Rectal smooth muscle tissue (tissue), 1 donor: ENCODE data around the gene FBXL3.
"Not testable (repeated sequence)": the region's sequence is repeated elsewhere in the genome, so short reads cannot be mapped to it uniquely, and the experiment has no call there.

Experiments
- H3K27ac ChIP-seq: one replicate; pipeline ENCODE4 v1.7.0; 2013; ENCODE audit warnings: low read depth, low read length, inconsistent platforms
- H3K27me3 ChIP-seq: one replicate; pipeline ENCODE4 v1.7.0; 2013; ENCODE audit warnings: low read length; ENCODE audit not compliant: control insufficient read depth, insufficient read depth
- H3K36me3 ChIP-seq: one replicate; pipeline ENCODE4 v1.7.0; 2013; ENCODE audit warnings: low read length; ENCODE audit not compliant: control insufficient read depth, insufficient read depth
- H3K4me1 ChIP-seq: one replicate; pipeline ENCODE4 v1.7.0; 2013; ENCODE audit warnings: low read length; ENCODE audit not compliant: control insufficient read depth, insufficient read depth
- H3K4me3 ChIP-seq: one replicate; pipeline ENCODE4 v1.7.0; 2013; ENCODE audit warnings: low read length
- H3K9ac ChIP-seq: one replicate; pipeline ENCODE4 v1.7.0; 2013; ENCODE audit warnings: low read length

Gene FBXL3

DNA sequence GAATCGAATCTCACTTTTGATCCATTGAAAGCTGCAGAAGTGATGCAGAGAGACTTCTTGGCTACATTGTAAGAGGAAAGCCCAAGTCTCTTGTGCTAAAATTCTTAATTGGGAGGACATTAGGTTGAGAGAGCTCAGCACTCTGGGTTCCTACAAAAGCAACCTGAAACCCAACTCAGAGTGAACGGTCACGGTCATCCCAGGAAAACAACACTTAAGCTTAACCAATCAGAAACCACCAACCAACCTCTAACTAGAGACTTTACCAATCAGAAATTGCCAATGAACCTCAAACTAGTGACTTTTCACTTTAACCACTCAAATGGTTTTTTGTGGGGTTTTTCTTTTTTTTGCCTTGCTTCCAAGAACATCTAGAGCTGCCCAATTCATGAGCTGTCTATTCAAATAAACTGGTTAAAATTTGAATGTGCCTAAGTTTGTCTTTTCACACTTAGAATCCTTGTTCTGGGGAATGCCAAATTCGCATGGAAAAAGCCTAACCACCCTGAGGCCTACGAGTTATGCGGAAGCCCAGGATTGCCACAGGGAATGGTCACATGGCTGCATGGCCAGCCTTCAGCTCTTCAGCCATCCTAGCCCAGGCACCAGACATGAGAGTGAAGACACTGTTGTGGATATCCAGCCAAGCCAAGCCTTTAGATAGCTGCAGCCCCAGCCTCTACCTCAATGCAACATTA is 52.9 kb downstream of the FBXL3 start:
- Histone ChIP-seq H3K9ac (no peak overlapping the region), H3K36me3 (no peaks in the 10 kb centered on the region), H3K4me1 (no peaks in the 10 kb centered on the region), H3K27me3 (no peaks in the 10 kb centered on the region), H3K4me3 (no peak overlapping the region), H3K27ac (no peak overlapping the region)

DNA sequence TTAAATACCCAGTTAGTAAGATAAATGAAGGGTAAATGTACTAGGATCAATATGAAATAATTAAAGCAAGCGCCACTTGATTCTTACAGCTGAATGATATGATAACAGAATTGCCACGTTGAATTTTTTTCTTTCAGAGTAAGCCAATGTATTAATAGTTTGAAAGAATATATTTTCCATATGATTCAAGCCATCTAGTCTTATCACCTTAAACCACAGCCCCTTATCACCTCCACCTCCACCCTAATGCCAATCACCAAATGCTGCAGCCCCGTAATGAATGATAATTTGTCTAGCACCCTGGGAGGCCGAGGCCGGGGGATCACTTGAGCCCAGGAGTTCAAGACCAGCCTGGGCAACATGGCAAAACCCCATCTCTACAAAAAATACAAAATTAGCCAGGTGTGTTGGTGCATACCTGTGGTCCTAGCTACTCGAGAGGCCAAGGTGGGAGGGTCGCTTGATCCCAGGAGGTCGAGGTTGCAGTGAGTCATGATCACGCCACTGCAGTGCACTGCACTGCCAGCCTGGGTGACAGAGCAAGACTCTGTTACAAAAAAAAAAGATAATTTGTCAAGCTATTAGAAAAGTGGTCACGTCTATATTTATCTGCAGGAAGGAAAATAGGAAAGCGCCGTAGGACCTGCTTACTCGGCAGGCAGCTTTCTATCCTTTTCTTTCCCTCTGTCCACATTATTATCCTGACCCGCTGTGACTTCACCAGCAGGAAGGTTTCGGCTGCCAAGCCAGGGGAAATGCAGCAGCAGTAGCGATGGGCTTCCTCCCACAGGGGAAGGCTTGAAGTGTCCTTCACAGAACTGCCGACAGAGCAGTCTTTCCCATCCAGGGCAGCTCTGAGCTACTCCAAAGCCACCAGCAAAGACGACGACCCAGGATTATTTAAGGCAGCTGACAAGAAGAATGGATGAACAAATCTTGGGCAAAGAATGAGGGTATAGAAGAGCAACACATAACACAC is 54.8 kb downstream of the FBXL3 start:
- Histone ChIP-seq H3K27me3 (no peaks in the 10 kb centered on the region), H3K9ac (no peak overlapping the region), H3K36me3 (no peaks in the 10 kb centered on the region), H3K4me3 (no peak overlapping the region), H3K4me1 (no peaks in the 10 kb centered on the region), H3K27ac (no peak overlapping the region)

DNA sequence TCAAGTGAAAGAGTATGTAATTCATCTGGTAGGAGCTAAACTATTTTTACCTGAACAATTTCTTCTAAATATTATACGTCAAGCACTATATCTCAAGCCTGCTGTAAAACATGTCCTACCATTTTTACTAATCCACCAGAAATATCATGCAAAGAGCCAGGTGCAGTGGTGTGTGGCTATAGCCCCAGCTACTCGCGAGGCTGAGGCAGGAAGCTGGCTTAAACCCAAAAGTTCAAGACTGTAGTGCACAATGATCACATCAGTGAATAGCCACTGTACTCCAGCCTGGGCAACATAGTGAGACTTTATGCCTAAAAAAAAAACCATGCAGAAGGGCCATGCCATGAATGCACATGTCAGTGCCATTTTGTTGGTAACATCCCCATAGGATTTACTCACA is 55.7 kb downstream of the FBXL3 start:
- Histone ChIP-seq H3K4me3 (no peak overlapping the region), H3K27me3 (no peaks in the 10 kb centered on the region), H3K9ac (no peak overlapping the region), H3K27ac (no peak overlapping the region), H3K36me3 (no peaks in the 10 kb centered on the region), H3K4me1 (no peaks in the 10 kb centered on the region)

DNA sequence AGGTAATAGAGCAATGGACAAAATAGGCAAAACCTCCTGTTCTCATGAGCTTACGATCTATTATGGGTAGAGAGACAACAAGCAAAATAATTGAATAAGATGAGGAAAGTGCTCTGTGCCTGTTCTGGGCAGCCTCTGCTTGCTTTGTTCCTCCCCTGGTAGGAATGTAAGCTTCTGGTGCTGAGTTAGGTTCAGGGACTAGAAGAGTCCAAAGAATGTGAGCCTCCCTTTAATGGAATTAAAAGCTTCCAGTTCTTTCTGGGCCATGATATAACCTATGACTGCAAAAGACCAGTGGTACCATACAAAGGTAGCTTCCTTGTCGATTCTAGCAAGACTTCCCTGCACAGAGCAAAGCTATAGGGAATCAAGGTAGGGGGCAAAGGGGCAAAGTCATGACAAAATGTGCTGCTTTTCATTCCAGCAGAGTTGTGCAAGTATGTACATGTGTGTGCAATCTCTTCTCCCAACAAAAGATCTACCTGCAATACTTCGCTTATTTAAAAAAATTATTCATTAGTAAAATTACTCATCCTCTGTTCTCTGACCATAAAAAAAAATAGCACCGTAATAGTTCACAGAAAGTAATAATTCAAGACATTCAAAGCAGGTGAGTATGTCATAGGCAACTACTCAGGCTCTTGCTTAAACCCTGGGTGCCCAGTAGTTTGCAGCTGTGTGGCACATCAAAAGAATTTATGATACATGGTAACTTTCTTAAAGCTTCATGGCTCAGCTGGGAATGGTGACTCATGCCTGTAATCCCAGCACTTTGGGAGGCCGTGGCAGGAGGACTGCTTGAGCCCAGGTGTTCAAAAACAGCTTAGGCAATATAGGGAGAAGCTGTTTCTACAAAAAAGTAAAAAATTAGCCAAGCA is 57.2 kb downstream of the FBXL3 start:
- Histone ChIP-seq H3K4me3 (no peak overlapping the region), H3K4me1 (no peaks in the 10 kb centered on the region), H3K36me3 (no peaks in the 10 kb centered on the region), H3K9ac (no peak overlapping the region), H3K27ac (no peak overlapping the region), H3K27me3 (no peaks in the 10 kb centered on the region)

DNA sequence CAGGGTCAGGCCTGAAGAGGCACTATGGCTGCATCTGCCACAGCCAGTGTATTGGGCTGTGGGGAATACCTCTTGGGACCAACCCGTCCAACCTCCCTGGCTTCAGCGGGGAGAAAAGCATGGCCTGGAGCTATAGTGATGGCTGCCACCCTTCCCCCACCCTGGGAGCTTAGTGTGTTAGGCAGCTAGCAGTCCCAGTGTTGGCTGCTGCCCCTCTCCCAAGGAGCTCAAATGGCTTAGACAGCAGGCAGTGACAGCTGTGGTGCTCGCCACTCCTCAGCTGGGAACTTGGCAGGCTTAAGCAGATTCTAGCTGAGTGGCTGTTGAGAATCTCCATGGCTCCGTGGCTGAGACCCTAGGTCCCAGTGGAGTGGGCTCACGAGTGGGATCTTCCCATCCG is 58.9 kb downstream of the FBXL3 start:
- no peak overlapping the region for H3K27ac ChIP-seq
- no peak overlapping the region for H3K9ac ChIP-seq
- no peaks in the 10 kb centered on the region for H3K36me3 ChIP-seq
- H3K4me1 ChIP-seq: no peaks in the 10 kb centered on the region
- H3K27me3 ChIP-seq: no peaks in the 10 kb centered on the region
- no peak overlapping the region for H3K4me3 ChIP-seq

DNA sequence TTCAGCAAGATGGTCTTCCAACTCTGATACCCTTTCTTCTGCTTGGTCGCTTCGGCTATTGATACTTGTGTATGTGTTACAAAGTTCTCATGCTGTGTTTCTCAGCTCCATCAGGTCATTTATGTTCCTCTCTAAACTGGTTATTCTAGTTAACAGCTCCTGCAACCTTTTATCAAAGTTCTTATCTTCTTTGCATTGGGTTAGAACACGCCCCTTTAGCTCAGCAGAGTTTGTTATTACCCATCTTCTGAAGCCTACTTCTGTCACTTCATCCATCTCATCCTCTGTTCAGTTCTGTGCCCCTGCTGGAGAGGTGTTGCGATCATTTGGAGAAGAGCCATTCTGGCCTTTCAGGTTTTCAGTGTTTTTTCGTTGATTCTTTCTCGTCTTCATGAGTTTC is 59.9 kb downstream of the FBXL3 start:
- no peaks in the 10 kb centered on the region for H3K27me3 ChIP-seq
- H3K27ac ChIP-seq: no peak overlapping the region
- no peak overlapping the region for H3K4me3 ChIP-seq
- no peaks in the 10 kb centered on the region for H3K4me1 ChIP-seq
- H3K9ac ChIP-seq: no peak overlapping the region
- H3K36me3 ChIP-seq: no peaks in the 10 kb centered on the region

DNA sequence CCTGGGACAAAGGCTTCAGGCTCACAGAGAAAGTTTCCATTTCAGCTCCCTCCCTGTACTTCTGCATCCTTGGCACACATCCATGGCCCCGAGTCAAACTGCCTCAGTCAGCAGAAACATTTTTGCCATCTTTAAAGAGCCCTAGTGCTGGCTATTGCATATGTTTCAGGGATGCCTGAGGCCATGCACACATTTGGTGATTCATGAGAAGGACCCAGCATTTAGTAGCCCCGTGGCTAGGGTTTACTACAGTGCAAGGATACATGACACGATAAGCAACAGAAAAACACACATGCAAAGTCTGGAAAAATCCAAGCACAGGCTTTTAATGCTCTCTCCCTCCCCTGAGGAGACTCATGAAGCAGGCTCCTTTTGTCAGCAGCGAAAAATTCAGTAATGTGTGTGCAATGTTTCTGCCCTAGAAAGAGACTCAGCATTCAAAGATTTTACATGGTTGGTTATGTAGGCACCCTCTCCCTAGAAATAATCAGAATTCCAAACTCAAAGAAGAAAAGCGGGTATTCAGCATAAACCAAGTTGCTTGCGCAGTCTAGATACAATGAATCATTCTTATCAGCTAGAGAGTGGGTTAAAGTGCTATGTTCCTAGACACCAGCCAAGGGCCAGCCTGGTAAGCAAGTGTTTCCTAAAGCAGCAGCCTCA is 61.1 kb downstream of the FBXL3 start:
- Histone ChIP-seq H3K4me1 (no peaks in the 10 kb centered on the region), H3K4me3 (no peak overlapping the region), H3K27me3 (no peaks in the 10 kb centered on the region), H3K27ac (no peak overlapping the region), H3K9ac (no peak overlapping the region), H3K36me3 (no peaks in the 10 kb centered on the region)

DNA sequence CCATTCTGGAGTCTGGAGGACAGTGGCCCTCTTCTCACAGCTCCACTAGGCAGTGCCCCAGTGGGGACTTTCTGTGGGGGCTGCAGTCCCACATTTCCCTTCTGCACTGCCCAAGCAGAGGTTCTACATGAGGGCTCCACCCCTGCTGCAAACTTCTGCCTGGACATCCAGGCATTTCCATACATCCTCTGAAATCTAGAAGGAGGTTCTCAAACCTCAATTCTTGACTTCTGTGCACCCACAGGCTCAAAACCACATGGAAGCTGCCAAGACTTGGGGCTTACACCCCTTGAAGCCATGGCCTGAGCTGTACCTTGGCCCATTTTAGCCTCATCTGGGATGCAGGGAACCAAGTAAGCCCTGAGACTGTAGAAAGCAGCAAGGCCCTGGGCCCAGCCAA is 67.2 kb downstream of the FBXL3 start:
- not testable (repeated sequence) for H3K4me3 ChIP-seq, H3K9ac ChIP-seq, H3K27ac ChIP-seq, H3K36me3 ChIP-seq, H3K4me1 ChIP-seq, H3K27me3 ChIP-seq

DNA sequence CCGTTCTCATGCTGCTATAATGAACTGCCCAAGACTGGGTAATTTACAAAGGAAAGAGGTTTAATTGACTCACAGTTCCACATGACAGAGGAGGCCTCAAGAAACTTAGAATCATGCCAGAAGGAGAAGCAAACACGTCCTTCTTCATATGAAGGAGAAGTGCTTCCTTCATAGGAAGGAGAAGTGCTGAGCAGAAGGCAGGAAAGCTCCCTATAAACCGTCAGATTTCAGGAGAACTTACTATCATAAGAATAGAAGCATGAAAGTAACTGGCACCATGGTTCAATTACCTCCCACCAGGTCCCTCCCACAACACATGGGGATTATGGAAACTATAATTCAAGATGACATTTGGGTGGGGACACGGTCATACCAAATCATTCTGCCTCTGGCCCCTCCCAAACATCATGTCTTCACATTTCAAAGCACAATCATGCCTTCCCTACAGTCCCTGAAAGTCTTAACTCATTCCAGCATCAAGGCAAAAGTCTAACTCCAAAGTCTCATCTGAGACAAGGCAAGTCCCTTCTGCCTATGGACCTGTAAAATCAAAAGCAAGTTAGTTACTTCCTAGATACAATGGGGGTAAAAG is 68.0 kb downstream of the FBXL3 start:
- no peak overlapping the region for H3K27ac ChIP-seq

DNA sequence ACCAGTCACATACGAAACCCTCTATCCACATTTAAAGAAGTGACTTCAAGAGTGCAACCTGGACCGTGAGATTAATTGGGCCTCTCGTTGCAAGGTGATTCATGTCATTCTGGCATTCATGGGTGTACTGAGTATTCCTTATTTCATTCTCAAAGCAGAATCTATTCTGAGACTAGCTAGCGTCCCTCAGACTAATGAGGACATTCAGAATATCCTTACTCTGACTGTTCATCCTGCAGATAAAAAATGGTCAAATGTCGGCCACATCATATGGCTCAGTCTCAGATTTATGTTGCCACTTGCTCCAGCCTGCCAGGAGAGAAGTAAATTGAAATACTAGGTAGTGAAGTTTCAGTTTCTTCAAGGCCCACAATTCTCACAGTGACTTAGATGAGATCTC is 71.3 kb downstream of the FBXL3 start:
- Histone ChIP-seq H3K27ac (no peak overlapping the region), H3K27me3 (no peaks in the 10 kb centered on the region), H3K36me3 (no peaks in the 10 kb centered on the region), H3K4me3 (no peak overlapping the region), H3K9ac (no peak overlapping the region), H3K4me1 (no peaks in the 10 kb centered on the region)

More for the DNA sequence above, 68.0 kb downstream of the FBXL3 start:
- Histone ChIP-seq H3K4me1 (no peaks in the 10 kb centered on the region), H3K4me3 (no peak overlapping the region), H3K36me3 (no peaks in the 10 kb centered on the region), H3K27me3 (no peaks in the 10 kb centered on the region), H3K9ac (no peak overlapping the region)
